ENCODE data around the gene PTPRJ.

PTPRJ gene

GRCh38 chr11:47967577-47968525, 12.5 kb upstream of the PTPRJ start:
- peak in 1 of 2 experiments; percentile 36 for DNase-seq (ENCODE audit: low read depth in 2 of 2)

GRCh38 chr11:47969401-47969800, 11.0 kb upstream of the PTPRJ start:
- DNase-seq (ENCODE audit: low read depth in 2 of 2), result no peak

GRCh38 chr11:47971501-47971900, 8.9 kb upstream of the PTPRJ start:
- no peak for DNase-seq (ENCODE audit: low read depth in 2 of 2)

GRCh38 chr11:47973173-47973572, 7.2 kb upstream of the PTPRJ start:
- no peak for DNase-seq (ENCODE audit: low read depth in 2 of 2)

- no peak for DNase-seq (ENCODE audit: low read depth in 2 of 2)
Measured at GRCh38 chr11:47976931-47977330, 3.4 kb upstream of the PTPRJ start.

- DNase-seq (ENCODE audit: low read depth in 2 of 2), result no peak
Measured at GRCh38 chr11:47977623-47978022, 2.7 kb upstream of the PTPRJ start.

GRCh38 chr11:47979378-47980087, 826 bp upstream of the PTPRJ start:
- DNase-seq (ENCODE audit: low read depth in 2 of 2), result no peak

GRCh38 chr11:47980907-47981621, 705 bp downstream of the PTPRJ start:
- no peak for DNase-seq (ENCODE audit: low read depth in 2 of 2)

GRCh38 chr11:47981667-47982404, 1.5 kb downstream of the PTPRJ start:
- DNase-seq (ENCODE audit: low read depth in 2 of 2), result no peak

- DNase-seq (ENCODE audit: low read depth in 2 of 2), result no peak
Measured at GRCh38 chr11:47982616-47983015, 2.3 kb downstream of the PTPRJ start.

GRCh38 chr11:47983464-47984397, 3.4 kb downstream of the PTPRJ start:
- no peak for DNase-seq (ENCODE audit: low read depth in 2 of 2)

GRCh38 chr11:47986219-47986618, 5.9 kb downstream of the PTPRJ start:
- no peak for DNase-seq (ENCODE audit: low read depth in 2 of 2)

GRCh38 chr11:47986742-47987141, 6.4 kb downstream of the PTPRJ start:
- no peak for DNase-seq (ENCODE audit: low read depth in 2 of 2)

- no peak for DNase-seq (ENCODE audit: low read depth in 2 of 2)
Measured at GRCh38 chr11:47987310-47987709, 7.0 kb downstream of the PTPRJ start.

GRCh38 chr11:47987781-47988180, 7.4 kb downstream of the PTPRJ start:
- no peak for DNase-seq (ENCODE audit: low read depth in 2 of 2)

- no peak for DNase-seq (ENCODE audit: low read depth in 2 of 2)
Measured at GRCh38 chr11:47989779-47990178, 9.4 kb downstream of the PTPRJ start.

GRCh38 chr11:47991266-47991830, 11.0 kb downstream of the PTPRJ start:
- DNase-seq (ENCODE audit: low read depth in 2 of 2), result no peak

- no peak for DNase-seq (ENCODE audit: low read depth in 2 of 2)
Measured at GRCh38 chr11:47991894-47992293, 11.5 kb downstream of the PTPRJ start.

GRCh38 chr11:47992959-47993820, 12.8 kb downstream of the PTPRJ start:
- DNase-seq (ENCODE audit: low read depth in 2 of 2), result no peak

All from fibroblast of skin of left quadriceps (primary cell).